MG63 (cell line): Measurements from ENCODE around the gene MAP7D1. TPM values are rescaled to one million over a fixed set of nuclear protein-coding genes. Genes with fewer than 3 reads are reported as not detected.

ENCODE experiments used
- DNase-seq: peaks from one replicate; pipeline ENCODE4 v3.0.0-alpha.2; 2020
- H3K27me3 ChIP-seq: fragments of 250-450 bp; sonication (Bioruptor Pico); 2 replicates; pipeline ENCODE4 v1.5.1; 2020; ENCODE audit warnings: mild to moderate bottlenecking, moderate library complexity
- H3K36me3 ChIP-seq: fragments of 250-450 bp; sonication (Bioruptor Pico); 2 replicates; pipeline ENCODE4 v1.5.1; 2020; ENCODE audit warnings: mild to moderate bottlenecking, moderate library complexity
- H3K4me3 ChIP-seq: fragments of 250-450 bp; sonication (Bioruptor Pico); 2 replicates; pipeline ENCODE4 v1.5.1; 2020; ENCODE audit warnings: mild to moderate bottlenecking, moderate library complexity
- H3K9me3 ChIP-seq: fragments of 250-450 bp; sonication (Bioruptor Pico); 2 replicates; pipeline ENCODE4 v1.5.1; 2020; ENCODE audit warnings: mild to moderate bottlenecking, moderate library complexity
- total RNA-seq: library from RNA; depleted of rRNA; stranded (reverse); fragments of >200 nt; shearing (Covaris generic); gene quantifications from 2 replicates; pipeline ENCODE4 v1.2.3, GENCODE V29; 2014; ENCODE audit warnings: low replicate concordance

MAP7D1 gene
- total RNA-seq, 1 experiment from 2014 or later = 154 TPM

- no peak for DNase-seq
- no peak overlapping the region for H3K4me3 ChIP-seq
- H3K27me3 ChIP-seq = no peaks in the 10 kb centered on the region
- H3K36me3 ChIP-seq = no peaks in the 10 kb centered on the region
- H3K9me3 ChIP-seq = no peaks in the 10 kb centered on the region
Measured at GRCh38 chr1:36124404-36125128, 31.4 kb upstream of the MAP7D1 start.

- no peaks in the 10 kb centered on the region for H3K36me3 ChIP-seq
- no peak within 1 kb of the TSS for H3K4me3 ChIP-seq
- no peak for DNase-seq
- no peaks in the 10 kb centered on the region for H3K9me3 ChIP-seq
- no peaks in the 10 kb centered on the region for H3K27me3 ChIP-seq
Measured at GRCh38 chr1:36125129-36125991, 30.6 kb upstream of the MAP7D1 start, which contains the start of gene COL8A2. COL8A2 (minus strand) TSS chr1:36125222; CDS start chr1:36100242, 24,980 bp downstream.

GRCh38 chr1:36126005-36126716 is 29.8 kb upstream of the MAP7D1 start:
- Histone ChIP-seq H3K4me3 (no peak overlapping the region), H3K9me3 (no peaks in the 10 kb centered on the region), H3K27me3 (no peaks in the 10 kb centered on the region), H3K36me3 (no peaks in the 10 kb centered on the region)
- no peak for DNase-seq

- H3K27me3 ChIP-seq = no peaks in the 10 kb centered on the region
- no peaks in the 10 kb centered on the region for H3K9me3 ChIP-seq
- no peaks in the 10 kb centered on the region for H3K36me3 ChIP-seq
- DNase-seq = no peak
- no peak overlapping the region for H3K4me3 ChIP-seq
Measured at GRCh38 chr1:36126797-36127500, 29.0 kb upstream of the MAP7D1 start.

GRCh38 chr1:36128126-36128904 is 27.6 kb upstream of the MAP7D1 start:
- H3K36me3 ChIP-seq = no peaks in the 10 kb centered on the region
- H3K27me3 ChIP-seq = no peaks in the 10 kb centered on the region
- no peak overlapping the region for H3K4me3 ChIP-seq
- peak; percentile 43 for DNase-seq
- no peaks in the 10 kb centered on the region for H3K9me3 ChIP-seq

- Histone ChIP-seq H3K4me3 (no peak overlapping the region), H3K9me3 (no peaks in the 10 kb centered on the region), H3K27me3 (no peaks in the 10 kb centered on the region), H3K36me3 (no peaks in the 10 kb centered on the region)
- no peak for DNase-seq
Measured at GRCh38 chr1:36128905-36129206, 27.1 kb upstream of the MAP7D1 start.

GRCh38 chr1:36132029-36132428 is 23.9 kb upstream of the MAP7D1 start:
- H3K4me3 ChIP-seq = no peak overlapping the region
- no peaks in the 10 kb centered on the region for H3K27me3 ChIP-seq
- no peak for DNase-seq
- H3K36me3 ChIP-seq = peaks cover 20% of the 10 kb centered on the region
- H3K9me3 ChIP-seq = no peaks in the 10 kb centered on the region

GRCh38 chr1:36133484-36133883 is 22.5 kb upstream of the MAP7D1 start:
- no peaks in the 10 kb centered on the region for H3K9me3 ChIP-seq
- H3K27me3 ChIP-seq = no peaks in the 10 kb centered on the region
- H3K36me3 ChIP-seq = peaks cover 34% of the 10 kb centered on the region
- peak; percentile 97 for DNase-seq
- no peak overlapping the region for H3K4me3 ChIP-seq

- Histone ChIP-seq H3K36me3 (peaks cover 36% of the 10 kb centered on the region), H3K27me3 (no peaks in the 10 kb centered on the region), H3K9me3 (no peaks in the 10 kb centered on the region), H3K4me3 (no peak overlapping the region)
- no peak for DNase-seq
Measured at GRCh38 chr1:36134031-36134430, 21.9 kb upstream of the MAP7D1 start.

GRCh38 chr1:36134505-36135329 is 21.2 kb upstream of the MAP7D1 start:
- Histone ChIP-seq H3K36me3 (peaks cover 43% of the 10 kb centered on the region), H3K9me3 (no peaks in the 10 kb centered on the region), H3K27me3 (no peaks in the 10 kb centered on the region), H3K4me3 (no peak overlapping the region)
- DNase-seq = peak; percentile 57

- Histone ChIP-seq H3K4me3 (no peak overlapping the region), H3K27me3 (no peaks in the 10 kb centered on the region), H3K9me3 (no peaks in the 10 kb centered on the region), H3K36me3 (peaks cover 49% of the 10 kb centered on the region)
- no peak for DNase-seq
Measured at GRCh38 chr1:36135330-36135667, 20.7 kb upstream of the MAP7D1 start.

GRCh38 chr1:36135796-36136195 is 20.2 kb upstream of the MAP7D1 start:
- peaks cover 51% of the 10 kb centered on the region for H3K36me3 ChIP-seq
- H3K4me3 ChIP-seq = no peak overlapping the region
- DNase-seq = no peak
- H3K9me3 ChIP-seq = no peaks in the 10 kb centered on the region
- H3K27me3 ChIP-seq = no peaks in the 10 kb centered on the region

- no peaks in the 10 kb centered on the region for H3K9me3 ChIP-seq
- DNase-seq = peak; percentile 91
- peaks cover 53% of the 10 kb centered on the region for H3K36me3 ChIP-seq
- H3K4me3 ChIP-seq = no peak overlapping the region
- no peaks in the 10 kb centered on the region for H3K27me3 ChIP-seq
Measured at GRCh38 chr1:36136535-36136934, 19.4 kb upstream of the MAP7D1 start.

- Histone ChIP-seq H3K4me3 (no peak overlapping the region), H3K27me3 (no peaks in the 10 kb centered on the region), H3K36me3 (peaks cover 53% of the 10 kb centered on the region), H3K9me3 (no peaks in the 10 kb centered on the region)
- no peak for DNase-seq
Measured at GRCh38 chr1:36137226-36137625, 18.7 kb upstream of the MAP7D1 start.

- Histone ChIP-seq H3K4me3 (no peak overlapping the region), H3K9me3 (no peaks in the 10 kb centered on the region), H3K27me3 (no peaks in the 10 kb centered on the region), H3K36me3 (peaks cover 53% of the 10 kb centered on the region)
- no peak for DNase-seq
Measured at GRCh38 chr1:36137776-36138175, 18.2 kb upstream of the MAP7D1 start.
